ENCODE measurements around the gene PLEKHO2.

DNA sequence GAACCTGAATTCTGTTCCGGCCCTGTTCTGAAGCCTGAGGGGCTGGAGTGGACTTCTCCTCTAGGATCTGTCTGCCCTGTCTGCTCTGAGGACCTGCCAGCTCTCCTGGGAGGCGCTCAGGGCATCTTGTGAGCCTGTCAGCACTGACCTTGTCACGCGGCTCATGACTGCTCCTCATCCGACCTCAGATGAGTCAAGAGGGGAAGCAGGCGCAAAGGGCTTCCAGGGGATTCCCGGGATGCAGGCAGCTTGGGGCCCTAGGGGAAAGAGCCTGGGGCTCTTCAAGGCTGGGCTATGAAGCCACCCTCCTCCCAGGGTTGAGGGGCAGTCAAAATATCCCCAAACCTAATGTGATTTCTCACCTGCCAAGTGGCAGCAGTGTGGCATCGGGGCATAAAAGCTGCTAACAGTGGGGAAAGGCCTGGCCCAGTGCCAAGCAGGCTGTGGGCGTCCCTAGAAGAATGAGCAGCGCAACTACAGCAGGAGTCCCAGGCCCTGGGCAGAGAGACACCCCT lies 42.3 kb downstream of the PLEKHO2 start:
- TF ChIP-seq, protein P1, sequence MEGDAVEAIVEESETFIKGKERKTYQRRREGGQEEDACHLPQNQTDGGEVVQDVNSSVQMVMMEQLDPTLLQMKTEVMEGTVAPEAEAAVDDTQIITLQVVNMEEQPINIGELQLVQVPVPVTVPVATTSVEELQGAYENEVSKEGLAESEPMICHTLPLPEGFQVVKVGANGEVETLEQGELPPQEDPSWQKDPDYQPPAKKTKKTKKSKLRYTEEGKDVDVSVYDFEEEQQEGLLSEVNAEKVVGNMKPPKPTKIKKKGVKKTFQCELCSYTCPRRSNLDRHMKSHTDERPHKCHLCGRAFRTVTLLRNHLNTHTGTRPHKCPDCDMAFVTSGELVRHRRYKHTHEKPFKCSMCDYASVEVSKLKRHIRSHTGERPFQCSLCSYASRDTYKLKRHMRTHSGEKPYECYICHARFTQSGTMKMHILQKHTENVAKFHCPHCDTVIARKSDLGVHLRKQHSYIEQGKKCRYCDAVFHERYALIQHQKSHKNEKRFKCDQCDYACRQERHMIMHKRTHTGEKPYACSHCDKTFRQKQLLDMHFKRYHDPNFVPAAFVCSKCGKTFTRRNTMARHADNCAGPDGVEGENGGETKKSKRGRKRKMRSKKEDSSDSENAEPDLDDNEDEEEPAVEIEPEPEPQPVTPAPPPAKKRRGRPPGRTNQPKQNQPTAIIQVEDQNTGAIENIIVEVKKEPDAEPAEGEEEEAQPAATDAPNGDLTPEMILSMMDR (IDR thresholded peaks at IDR 0.05; ENCODE audit: poor library complexity), result no peak
- no peak for TF ChIP-seq EZH2 (IDR thresholded peaks at IDR 0.05; ENCODE audit: borderline replicate concordance)

Measured in hepatocyte (in vitro differentiated cells).